Measurements from ENCODE around the gene RNASEH2B. TPM values are rescaled to one million over a fixed set of nuclear protein-coding genes. Genes with fewer than 3 reads are reported as not detected.

The RNASEH2B gene
- total RNA-seq, 1 experiment from 2014 or later: 33.3 TPM

DNA sequence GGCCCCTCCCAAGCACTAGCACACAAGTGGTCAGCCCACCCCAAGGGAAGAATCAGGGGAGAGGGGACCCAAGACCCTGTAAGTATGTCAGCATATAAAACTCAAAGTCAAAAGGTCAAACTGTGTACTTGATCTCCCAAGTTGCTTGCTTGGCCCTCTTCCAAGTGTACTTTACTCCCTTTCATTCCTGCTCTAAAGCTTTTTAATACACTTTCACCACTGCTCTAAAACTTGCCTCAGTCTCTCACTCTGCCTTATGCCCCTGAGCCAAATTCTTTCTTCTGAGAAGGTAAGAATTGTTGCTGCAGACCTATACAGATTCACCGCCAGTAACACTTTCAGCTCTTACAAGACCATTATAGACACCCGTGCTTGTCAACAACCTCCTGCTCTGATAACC lies 15.1 kb upstream of the RNASEH2B start:
- Mint-ChIP-seq H3K9me3 (0 out of 2 replicates have a peak, but pooled peaks cover 3% of the 10 kb centered on the region), H3K4me3 (no peak overlapping the region), H3K4me1 (peaks cover 40% of the 10 kb centered on the region), H3K36me3 (no peaks in the 10 kb centered on the region), H3K27me3 (ENCODE audit: low read depth) (peaks cover 6% of the 10 kb centered on the region), H3K27ac (no peak overlapping the region; the same call in 1 of the 2 replicates)
- CTCF ChIA-PET: interaction anchor here (1.0 kb wide), 1 partner anchor 18 kb away, joined by 3 read pairs; no protein-coding TSS in a partner anchor
- no peak for TF ChIP-seq ATF1 (CRISPR knock-in tag; IDR thresholded peaks at IDR 0.05)
- no peak for TF ChIP-seq ZNF671 (CRISPR knock-in tag; IDR thresholded peaks at IDR 0.05)
- TF ChIP-seq, protein P1, sequence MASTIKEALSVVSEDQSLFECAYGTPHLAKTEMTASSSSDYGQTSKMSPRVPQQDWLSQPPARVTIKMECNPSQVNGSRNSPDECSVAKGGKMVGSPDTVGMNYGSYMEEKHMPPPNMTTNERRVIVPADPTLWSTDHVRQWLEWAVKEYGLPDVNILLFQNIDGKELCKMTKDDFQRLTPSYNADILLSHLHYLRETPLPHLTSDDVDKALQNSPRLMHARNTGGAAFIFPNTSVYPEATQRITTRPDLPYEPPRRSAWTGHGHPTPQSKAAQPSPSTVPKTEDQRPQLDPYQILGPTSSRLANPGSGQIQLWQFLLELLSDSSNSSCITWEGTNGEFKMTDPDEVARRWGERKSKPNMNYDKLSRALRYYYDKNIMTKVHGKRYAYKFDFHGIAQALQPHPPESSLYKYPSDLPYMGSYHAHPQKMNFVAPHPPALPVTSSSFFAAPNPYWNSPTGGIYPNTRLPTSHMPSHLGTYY (CRISPR knock-in tag; IDR thresholded peaks at IDR 0.05): no peak
- TF ChIP-seq CTCF (IDR thresholded peaks at IDR 0.05): no peak
- TF ChIP-seq, protein P2, sequence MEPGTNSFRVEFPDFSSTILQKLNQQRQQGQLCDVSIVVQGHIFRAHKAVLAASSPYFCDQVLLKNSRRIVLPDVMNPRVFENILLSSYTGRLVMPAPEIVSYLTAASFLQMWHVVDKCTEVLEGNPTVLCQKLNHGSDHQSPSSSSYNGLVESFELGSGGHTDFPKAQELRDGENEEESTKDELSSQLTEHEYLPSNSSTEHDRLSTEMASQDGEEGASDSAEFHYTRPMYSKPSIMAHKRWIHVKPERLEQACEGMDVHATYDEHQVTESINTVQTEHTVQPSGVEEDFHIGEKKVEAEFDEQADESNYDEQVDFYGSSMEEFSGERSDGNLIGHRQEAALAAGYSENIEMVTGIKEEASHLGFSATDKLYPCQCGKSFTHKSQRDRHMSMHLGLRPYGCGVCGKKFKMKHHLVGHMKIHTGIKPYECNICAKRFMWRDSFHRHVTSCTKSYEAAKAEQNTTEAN (CRISPR knock-in tag; IDR thresholded peaks at IDR 0.05): no peak
- TF ChIP-seq SOX15 (CRISPR knock-in tag; IDR thresholded peaks at IDR 0.05): no peak
- TF ChIP-seq, protein P3, sequence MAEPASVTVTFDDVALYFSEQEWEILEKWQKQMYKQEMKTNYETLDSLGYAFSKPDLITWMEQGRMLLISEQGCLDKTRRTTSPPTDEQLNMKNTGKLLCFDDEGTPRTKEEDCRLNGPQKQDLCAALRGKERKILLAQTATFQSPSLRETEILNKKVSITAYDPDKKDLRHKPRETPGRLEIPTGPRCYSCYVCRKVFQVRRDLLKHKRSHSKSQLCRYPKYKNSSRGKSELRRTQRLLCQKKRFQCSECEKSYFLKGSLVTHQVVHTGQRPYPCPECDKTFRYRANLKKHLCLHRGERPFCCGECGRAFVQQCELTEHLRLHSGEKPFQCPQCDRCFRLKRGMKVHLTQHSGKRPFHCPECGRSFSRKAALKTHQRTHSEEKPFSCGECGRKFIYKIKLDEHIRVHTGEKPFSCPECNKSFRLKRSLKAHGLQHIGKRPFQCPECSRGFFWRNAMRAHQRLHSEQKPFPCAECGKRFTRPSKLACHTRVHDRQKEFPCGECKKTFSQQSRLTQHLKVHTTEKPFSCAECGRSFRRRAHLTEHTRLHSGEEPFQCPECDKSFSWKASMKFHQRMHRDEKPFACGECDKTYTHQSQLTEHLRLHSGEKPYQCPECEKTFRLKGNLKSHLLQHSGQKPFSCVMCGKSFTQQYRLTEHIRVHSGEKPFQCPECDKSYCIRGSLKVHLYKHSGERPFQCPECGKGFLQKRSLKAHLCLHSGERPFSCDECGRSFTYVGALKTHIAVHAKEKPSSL (CRISPR knock-in tag; conservative IDR thresholded peaks at IDR 0.05): no peak
- ATAC-seq (no peak), DNase-seq (ENCODE audit: low spot score) (no peak)
- POLR2A ChIA-PET: no interaction called here

GRCh38 chr13:50898338-50898737 lies 11.3 kb upstream of the RNASEH2B start:
- ATAC-seq (no peak), DNase-seq (ENCODE audit: low spot score) (no peak)
- CTCF ChIA-PET: no interaction called here
- 0 out of 2 replicates have a peak, but pooled peaks cover 3% of the 10 kb centered on the region for H3K9me3 Mint-ChIP-seq
- peaks cover 6% of the 10 kb centered on the region; the same call in 1 of the 2 replicates for H3K27me3 Mint-ChIP-seq (ENCODE audit: low read depth)
- TF ChIP-seq FOXP1 (CRISPR knock-in tag; IDR thresholded peaks at IDR 0.05; ENCODE audit: borderline replicate concordance) (no peak), ZMAT4 (CRISPR knock-in tag; IDR thresholded peaks at IDR 0.05) (no peak), NFATC4 (CRISPR knock-in tag; IDR thresholded peaks at IDR 0.05) (no peak), E2F5 (CRISPR knock-in tag; IDR thresholded peaks at IDR 0.05) (no peak), TP53 (CRISPR knock-in tag; IDR thresholded peaks at IDR 0.05) (no peak), HMGA2 (CRISPR knock-in tag; IDR thresholded peaks at IDR 0.05) (no peak), NR2C2 (CRISPR knock-in tag; IDR thresholded peaks at IDR 0.05) (no peak), AR (CRISPR knock-in tag; IDR thresholded peaks at IDR 0.05) (no peak)
- TF ChIP-seq, protein P4, sequence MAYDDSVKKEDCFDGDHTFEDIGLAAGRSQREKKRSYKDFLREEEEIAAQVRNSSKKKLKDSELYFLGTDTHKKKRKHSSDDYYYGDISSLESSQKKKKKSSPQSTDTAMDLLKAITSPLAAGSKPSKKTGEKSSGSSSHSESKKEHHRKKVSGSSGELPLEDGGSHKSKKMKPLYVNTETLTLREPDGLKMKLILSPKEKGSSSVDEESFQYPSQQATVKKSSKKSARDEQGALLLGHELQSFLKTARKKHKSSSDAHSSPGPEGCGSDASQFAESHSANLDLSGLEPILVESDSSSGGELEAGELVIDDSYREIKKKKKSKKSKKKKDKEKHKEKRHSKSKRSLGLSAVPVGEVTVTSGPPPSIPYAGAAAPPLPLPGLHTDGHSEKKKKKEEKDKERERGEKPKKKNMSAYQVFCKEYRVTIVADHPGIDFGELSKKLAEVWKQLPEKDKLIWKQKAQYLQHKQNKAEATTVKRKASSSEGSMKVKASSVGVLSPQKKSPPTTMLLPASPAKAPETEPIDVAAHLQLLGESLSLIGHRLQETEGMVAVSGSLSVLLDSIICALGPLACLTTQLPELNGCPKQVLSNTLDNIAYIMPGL (CRISPR knock-in tag; IDR thresholded peaks at IDR 0.05): no peak
- TF ChIP-seq, protein P5, sequence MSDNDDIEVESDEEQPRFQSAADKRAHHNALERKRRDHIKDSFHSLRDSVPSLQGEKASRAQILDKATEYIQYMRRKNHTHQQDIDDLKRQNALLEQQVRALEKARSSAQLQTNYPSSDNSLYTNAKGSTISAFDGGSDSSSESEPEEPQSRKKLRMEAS (CRISPR knock-in tag; IDR thresholded peaks at IDR 0.05): no peak
- no peaks in the 10 kb centered on the region for H3K36me3 Mint-ChIP-seq
- no peak overlapping the region for H3K4me3 Mint-ChIP-seq
- H3K27ac Mint-ChIP-seq: no peak overlapping the region
- H3K4me1 Mint-ChIP-seq: peaks cover 17% of the 10 kb centered on the region
- POLR2A ChIA-PET: no interaction called here
